Breast epithelium (tissue), 3 donors: Measurements from ENCODE around the gene ATG10.

Source experiments
- CTCF ChIP-seq, 3 donors: fragments of 450-650 bp; IDR thresholded peaks; one replicate each; pipeline ENCODE4 v1.5.1; 2016 to 2017; ENCODE audit warnings: antibody characterized with exemption in 3 of 3, mild to moderate bottlenecking in 3 of 3, moderate library complexity in 3 of 3
- POLR2A ChIP-seq: fragments of 450-650 bp; IDR thresholded peaks from one replicate; pipeline ENCODE4 v1.6.1; 2016; ENCODE audit warnings: antibody characterized with exemption, mild to moderate bottlenecking, moderate library complexity
- POLR2AphosphoS5 ChIP-seq, 3 donors: sonication (generic); formaldehyde crosslinking; IDR thresholded peaks; one replicate each; pipeline ENCODE4 v1.6.1; 2017; ENCODE audit warnings: antibody characterized with exemption in 3 of 3

DNA sequence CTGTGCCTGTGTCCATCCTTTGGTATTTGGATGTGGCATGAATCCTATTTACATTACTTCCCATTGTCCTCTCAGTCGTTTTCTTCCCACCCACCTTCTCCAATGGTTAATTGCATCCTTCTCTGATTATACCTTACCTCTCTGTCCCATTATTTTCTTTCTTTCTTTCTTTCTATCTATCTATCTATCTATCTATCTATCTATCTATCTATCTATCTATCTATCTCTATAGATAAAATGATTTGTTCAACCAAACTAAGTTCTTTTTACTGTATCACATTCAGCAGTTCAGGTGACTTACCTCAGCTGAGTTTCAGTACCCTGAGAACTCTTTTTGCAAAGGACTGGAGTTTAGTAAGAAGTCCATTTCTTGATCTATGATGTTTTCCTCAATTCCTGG lies 225.7 kb downstream of the ATG10 start:
- TF ChIP-seq CTCF (IDR thresholded peaks at IDR 0.05) (no peak), POLR2A (no peak), POLR2AphosphoS5 (IDR thresholded peaks at IDR 0.05) (no peak)
